NCI-H510A treated with DMSO at 0.1 percent for 48 hours (cell line): ENCODE measurements around the gene SWSAP1.

Experiments used
- DNase-seq: peaks from one replicate; lab custom pipeline; 2025; lab: John Stamatoyannopoulos, UW

The SWSAP1 gene

DNA sequence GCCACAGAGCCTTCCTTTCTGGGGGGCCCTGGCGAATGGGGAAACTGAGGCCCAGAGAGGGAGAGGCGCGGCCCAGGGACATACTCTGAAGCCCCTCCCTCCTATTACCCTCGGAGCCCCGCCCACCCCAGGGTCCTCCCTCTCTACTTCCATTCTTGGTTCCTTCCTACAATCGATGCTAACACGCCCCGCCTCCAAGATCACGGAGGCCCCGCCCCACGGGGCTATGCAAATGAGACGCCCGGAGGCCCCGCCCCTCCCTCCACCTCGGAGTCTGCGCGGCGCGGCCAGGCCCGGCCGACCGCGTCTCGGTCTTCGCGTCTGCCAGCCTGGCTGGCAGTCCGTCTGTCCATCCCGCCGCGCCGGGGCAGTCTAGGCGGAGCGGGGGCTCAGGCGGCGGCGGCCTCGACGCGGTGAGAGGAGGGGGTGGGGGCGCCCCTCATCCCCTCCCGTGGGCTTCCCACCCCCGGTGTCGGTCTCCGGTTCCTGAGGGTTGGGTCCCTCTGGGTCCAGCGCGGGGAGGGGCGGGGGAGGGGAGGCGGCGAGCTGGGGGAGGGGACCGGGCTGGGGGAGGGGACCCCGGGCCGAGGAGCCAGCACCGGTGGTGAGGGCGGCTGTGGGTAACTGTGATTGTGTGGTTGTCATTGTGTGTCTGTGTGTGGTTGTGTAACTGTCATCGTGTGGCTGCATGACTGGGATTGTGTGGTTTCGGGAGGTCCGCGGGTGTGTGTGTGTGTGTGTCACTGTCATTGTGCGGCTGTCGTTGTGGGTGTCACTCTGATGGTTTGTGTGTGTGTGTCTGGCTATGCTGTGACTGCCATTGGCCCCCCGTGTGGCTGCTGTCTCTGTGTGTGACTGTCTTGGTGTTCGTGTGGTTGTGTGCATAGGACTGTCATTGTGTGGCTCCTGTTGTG is 19.0 kb upstream of the SWSAP1 start, which contains the start of gene PLPPR2:
PLPPR2 (plus strand) TSS at position 273 of the 914 bp plus-strand sequence. CDS start 2,242 bp downstream, outside the sequence.
- peak; percentile 47 for DNase-seq

DNA sequence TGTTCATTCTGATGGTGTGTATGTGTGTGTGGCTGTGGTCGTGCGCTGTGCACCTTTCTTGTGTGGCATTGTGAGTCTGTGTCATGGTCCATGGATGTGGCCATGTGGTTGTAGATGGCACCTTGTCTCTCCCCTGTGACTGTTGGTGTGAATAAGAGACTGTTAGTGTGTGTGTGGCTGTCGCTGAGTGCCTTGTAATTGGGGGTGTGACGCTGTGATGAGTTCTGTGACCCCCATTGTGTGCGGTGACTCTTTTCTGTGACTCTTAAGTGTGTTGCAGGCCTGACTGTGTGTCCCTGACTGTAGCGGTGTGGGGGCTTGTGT is 18.4 kb upstream of the SWSAP1 start:
- no peak for DNase-seq

DNA sequence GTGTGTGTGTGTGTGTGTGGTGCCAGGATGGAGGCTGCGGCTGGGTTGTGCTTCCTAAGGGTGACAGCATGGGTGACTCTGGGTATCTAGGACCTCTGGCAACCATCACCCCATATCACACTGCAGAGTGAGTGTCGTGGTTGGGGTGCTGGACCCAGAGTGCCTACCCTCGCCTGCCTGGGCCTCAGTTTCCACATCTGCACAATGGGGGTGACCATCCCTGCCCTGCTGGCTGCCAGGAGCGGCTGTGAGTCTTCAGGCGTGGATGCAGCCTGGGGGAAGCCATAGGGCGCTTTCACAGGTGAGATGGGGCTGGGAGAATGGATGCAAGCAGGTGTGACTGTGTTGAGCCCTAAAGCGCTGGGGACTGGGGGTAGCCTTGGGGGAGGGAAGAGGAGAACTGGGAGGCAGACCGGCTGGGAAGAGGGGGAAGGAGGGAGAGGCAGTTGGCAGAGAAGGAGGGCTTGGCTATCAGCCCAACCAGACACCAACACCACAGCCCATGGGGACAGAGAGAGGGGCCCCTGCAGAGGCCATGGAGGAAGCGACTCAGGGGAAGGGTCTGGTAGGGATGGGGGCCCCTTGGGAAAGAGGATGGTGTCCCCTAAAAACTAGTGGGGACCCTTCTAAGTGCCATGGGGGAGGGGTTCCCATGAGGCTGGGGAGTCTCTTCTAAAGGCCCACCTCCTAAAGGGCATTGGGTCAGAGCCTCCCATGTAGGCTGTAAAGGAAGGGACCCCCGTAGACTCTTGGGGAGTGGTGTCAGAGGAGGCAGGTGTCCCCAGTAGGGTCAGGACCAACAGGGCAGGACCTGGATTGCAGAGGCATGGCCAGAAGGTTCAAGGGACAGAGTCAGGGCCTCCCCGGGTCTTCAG is 17.6 kb upstream of the SWSAP1 start:
- DNase-seq = no peak

DNA sequence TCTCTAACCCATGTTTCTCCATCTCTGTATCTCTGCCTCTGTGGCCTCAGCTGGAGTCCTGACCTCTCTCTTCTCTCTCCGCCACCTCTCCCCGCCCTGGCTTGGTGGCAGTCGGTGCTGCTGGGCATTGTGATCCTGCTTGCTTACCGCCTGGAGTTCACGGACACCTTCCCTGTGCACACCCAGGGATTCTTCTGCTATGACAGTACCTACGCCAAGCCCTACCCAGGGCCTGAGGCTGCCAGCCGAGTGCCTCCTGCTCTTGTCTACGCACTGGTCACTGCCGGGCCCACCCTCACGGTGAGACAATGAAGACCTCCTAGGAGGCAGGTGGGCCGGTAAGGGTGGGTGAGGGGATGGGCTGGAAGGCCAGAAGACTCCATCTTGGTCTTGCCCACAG is 15.0 kb upstream of the SWSAP1 start:
- DNase-seq = no peak

DNA sequence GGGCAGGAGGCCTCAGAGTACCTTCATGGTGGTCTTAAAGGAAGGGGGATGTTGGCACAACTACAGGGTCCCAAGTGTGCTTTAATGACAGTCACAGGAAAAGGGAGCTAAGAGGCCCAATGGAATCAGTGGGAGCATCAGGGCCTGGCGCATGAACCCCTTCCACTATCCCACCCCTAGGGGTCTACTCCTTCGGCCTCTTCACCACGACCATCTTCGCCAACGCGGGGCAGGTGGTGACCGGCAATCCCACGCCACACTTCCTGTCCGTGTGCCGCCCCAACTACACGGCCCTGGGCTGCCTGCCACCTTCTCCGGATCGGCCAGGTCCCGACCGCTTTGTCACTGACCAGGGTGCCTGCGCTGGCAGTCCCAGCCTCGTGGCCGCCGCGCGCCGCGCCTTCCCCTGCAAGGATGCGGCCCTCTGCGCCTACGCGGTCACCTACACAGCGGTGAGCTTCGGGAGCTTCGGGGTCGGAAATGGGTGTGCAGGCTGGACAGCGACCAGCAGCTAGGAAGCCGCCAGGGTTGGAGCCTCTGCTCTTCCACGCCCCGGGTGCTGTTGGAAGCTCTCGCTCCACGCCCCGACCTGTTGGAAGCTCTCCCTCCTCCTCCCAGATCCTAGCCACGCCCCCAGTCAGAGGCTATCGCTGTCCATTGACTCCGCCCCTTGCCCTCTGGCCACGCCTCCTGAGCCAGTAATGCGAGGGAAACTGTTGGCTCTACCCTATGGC is 13.3 kb upstream of the SWSAP1 start:
- no peak for DNase-seq

DNA sequence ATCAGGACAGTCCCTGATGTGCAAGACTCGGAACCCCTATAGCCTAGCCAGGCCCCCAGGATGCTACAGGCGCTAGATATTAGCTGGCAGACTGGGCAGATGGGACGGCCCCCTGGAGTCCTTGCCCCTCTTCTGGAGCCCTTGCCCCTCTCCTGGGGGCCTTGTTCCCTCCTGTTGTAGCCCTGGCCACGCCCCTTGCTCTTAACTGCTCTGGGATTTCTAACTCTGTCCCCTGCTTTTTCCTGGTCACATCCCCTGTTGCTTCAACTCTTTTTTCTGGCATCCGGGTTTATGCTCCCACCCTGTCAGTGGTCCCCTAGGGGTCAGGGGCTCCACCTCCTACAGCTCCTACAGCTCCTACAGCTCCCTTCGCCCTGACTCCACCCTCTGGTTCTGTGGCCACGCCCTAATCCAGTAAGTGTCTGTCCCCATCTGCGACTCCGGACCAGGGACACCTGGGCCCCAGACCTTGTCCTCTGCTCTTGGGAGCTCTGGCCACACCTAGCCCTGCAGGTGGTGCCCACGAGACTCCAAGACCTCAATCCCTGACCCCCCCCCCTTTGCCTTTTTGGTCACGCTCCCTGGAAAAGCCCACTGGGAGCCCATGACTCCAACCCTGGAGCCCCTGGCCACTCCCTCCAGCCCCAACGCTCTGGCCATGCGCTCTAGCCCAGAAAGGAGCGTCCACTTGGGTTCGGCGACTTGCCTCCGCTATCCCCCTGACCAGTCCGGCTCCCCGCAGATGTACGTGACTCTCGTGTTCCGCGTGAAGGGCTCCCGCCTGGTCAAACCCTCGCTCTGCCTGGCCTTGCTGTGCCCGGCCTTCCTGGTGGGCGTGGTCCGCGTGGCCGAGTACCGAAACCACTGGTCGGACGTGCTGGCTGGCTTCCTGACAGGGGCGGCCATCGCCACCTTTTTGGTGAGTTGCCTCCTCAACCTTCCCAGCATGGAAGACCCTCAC is 12.4 kb upstream of the SWSAP1 start:
- no peak for DNase-seq

DNA sequence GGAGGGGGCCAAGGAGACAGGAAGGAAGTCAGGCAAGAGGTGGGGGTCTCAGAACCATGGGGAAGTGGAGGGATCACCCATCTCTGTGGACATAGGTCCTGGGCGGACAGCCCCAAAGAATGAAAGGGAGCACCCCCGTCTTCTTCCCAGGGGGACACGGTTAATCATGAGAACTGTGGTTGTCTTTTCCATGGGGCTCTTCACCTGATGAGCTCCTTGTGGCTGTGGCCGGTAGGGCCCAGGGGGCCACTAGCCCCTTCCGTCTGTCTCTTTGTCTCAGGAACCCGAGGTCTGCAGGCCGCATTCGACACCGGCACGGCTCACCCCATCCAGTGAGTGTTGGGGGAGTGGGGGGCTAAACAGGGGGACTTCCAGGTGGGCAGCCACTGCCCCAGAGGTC is 10.6 kb upstream of the SWSAP1 start:
- no peak for DNase-seq

DNA sequence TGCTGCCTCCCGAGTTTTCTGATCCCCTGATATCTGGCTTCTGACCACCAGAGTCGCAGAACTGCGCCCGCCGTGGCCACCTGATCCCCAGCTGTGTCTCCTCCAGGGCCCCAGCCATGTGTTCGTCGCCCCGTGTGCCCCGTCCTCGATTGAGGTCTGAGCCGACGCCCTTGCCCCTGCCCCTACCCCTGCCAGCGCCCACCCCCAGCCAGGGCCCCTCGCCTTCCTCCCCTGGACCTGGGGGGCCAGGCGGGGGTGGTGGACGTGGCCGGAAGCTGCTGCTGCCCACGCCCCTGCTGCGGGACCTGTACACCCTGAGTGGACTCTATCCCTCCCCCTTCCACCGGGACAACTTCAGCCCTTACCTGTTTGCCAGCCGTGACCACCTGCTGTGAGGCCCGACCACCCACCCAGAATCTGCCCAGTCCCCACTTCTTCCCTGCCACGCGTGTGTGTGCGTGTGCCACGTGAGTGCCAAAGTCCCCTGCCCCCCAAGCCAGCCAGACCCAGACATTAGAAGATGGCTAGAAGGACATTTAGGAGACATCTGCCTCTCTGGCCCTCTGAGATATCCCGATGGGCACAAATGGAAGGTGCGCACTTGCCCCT is 10.1 kb upstream of the SWSAP1 start:
- DNase-seq = no peak

DNA sequence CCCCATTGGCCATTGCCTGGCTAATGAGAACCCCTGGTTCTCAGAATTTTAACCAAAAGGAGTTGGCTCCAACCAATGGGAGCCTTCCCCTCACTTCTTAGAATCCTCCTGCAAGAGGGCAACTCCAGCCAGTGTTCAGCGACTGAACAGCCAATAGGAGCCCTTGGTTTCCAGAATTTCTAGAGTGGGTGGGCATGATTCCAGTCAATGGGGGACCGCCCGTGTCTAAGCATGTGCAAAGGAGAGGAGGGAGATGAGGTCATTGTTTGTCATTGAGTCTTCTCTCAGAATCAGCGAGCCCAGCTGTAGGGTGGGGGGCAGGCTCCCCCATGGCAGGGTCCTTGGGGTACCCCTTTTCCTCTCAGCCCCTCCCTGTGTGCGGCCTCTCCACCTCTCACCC is 9.5 kb upstream of the SWSAP1 start:
- DNase-seq = no peak

DNA sequence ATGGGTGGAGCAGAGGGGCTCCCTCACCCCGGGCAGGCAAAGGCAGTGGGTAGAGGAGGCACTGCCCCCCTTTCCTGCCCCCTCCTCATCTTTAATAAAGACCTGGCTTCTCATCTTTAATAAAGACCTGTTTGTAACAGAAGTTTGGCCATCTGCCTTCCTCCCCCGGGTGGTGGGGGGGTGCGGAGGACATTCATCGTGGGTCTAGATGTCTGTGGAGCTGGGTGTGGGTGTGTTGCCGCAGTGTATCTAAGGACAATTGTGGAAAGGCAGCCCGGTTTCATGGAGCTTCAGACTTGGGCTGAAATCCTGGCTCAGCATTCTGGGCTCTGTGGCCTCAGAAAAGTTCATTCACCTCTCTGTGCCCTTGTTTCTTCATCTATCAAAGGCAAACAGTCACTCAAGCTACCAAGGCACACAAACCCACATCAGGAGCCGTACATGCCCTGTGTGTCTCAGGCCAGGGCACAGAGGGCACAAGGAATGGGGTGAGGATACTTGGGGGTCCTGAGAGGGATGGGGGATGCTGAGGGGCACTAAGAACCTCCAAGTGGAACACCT is 8.8 kb upstream of the SWSAP1 start:
- no peak for DNase-seq

DNA sequence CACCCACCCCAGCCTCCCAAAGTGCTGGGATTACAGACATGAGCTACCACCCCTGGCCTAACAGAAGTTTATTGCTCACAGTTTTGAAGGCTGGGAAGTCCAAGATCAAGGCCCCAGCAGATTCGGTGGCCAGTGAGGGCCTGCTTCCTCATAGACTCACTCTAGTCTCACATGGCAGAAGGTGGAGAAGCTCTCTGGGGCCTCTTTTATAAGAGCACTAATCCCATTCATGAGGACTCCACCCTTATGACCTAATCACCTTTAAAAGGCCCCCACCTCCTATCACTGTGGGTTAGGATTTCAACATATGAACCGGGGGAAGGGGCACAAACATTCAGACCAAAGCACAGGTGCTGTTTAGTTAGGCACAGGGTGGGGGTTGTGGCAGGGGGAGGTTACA is 6.9 kb upstream of the SWSAP1 start:
- no peak for DNase-seq

DNA sequence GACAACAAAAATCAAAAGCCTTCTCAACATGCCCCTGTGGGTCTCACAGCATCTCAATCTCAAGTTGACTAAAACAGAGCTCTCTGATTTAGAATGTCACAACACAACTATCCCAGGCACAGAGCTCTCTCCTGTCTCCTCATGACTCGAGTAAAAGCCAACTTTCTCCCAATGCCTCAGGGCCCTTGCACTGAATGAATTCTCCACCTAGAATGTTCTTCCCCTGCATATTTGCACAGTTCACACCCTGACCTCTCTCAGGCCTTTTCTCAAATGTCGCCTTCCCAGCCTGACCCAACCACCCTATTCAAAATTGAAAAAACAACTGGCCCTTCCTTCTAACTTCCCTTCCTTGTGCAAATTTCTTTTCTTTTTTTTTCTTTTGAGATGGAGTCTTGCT is 3.7 kb upstream of the SWSAP1 start:
- DNase-seq = no peak

DNA sequence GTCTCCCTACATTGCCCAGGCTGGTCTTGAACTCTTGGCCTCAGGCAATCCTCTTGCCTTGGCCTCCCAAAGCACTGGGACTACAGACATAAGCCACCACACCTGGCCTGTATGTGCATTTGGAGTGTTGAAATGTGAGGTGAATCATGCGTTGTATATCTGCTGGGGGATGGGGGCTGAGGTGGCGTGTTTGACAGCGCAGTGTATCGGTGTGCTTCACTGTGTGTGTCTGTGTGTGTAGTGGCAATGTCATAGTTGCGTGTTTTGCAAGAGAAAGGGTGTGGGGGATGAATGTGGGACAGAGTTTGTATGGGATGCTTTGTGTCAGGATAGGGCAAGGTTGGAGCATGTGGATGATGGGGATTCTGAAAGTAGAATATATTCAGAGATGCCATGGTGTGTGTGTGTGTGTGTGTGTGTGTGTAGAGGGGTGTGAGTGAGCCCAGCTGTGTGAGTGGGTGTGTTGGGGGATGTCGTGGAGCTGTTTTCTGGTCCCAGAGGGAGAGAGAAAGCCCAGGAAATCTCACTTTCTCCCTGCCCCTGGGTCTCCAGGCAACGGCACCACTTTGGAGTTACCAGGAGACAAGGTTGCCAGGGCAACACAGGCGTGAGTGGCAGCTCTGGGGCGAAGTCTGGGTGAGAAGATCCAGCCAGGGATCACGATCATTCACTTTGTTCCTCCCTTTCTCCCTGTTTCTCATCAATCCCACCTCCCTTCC is 1.1 kb upstream of the SWSAP1 start:
- peak; percentile 79 for DNase-seq

DNA sequence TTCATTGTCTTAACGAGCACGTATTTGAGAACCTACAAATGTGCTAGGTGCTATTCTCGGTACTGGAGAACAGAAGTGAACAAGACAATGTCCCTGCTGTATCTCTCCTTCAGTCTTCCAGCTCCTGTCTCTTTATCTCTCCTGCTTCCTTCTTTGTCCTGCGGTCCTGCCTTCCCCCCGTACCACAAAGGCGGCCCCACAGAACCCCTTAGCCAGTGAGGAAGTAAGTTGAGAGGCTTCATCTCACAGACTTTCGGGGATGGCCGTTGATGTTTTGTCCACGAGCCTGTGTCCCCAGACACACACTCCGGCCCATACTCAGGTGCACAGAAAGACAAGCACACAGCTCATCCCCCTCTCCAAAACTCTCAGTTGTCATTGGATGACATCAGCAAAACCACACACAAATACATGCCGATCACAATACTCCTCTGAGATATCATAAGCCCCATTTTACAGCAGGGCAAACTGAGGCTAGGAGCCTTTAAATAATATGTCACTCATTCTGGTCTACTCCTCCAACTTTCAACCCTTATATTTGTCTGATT is 507 bp upstream of the SWSAP1 start:
- no peak for DNase-seq

DNA sequence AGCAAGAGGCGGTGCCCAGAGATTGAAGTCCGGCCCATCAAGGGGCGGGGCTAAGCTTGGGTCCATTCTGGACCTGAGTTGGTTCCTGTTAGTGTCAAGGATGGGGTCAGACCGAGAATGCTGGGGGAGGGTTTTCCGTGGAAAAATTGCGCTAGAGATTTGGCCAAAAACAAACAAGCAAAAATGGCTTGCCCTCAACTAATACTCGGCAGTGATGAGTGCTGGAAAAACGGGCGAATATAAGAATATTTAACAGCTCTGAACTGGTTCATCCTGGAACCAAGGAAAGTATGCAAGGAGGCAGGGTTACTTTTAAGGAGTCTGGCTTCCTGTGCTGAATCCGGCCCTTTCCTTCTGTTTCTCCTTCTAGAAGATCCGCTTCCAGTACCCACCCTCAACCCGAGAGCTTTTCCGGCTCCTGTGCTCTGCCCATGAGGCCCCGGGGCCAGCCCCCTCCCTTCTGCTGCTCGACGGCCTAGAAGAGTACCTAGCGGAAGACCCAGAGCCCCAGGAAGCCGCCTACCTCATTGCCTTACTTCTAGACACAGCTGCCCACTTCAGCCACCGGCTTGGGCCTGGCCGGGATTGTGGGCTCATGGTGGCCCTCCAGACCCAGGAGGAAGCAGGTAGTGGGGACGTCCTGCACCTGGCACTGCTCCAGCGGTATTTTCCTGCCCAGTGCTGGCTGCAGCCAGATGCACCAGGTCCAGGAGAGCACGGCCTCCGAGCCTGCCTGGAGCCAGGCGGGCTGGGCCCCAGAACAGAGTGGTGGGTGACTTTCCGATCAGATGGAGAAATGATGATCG is 880 bp downstream of the SWSAP1 start:
- DNase-seq = peak; percentile 81

DNA sequence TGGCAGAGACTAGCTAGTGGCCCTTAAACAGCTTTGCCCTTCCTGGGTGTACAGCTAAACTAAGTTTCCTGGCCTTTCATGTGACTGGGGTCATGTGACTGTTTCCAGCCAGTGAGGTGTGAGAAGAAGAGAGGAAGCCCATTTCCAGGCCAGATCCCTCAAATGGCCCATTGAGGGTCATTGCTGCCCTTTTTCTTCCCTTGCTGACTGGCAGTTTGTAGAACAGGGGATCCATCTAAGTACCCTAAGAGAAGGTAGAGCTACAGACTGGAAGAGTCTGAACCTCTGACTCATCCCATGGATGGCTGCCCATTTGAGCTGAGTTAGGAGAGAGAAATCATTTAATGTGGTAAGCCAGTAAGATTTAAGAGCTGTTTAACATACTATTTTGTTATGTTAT is 2.8 kb downstream of the SWSAP1 start:
- peak; percentile 5 for DNase-seq

DNA sequence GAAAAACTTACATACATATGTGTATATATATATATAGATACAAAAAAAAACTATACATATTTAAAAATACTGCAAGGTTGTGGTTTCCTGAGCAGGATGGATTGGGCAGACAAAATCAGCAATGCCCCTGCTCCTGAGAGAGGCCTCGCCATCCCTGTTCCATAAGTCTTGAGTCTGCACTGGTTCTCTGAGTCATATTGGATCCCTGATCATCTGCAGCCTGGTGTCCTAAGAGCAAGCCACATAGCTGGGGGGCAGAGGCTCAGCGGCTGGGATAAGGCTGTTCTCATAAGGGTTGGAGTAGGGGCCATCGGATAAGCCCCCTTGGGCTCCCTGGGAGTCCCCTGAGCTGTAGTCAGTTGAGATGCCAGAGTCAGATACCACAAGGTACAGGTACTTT is 3.3 kb downstream of the SWSAP1 start:
- DNase-seq = no peak

DNA sequence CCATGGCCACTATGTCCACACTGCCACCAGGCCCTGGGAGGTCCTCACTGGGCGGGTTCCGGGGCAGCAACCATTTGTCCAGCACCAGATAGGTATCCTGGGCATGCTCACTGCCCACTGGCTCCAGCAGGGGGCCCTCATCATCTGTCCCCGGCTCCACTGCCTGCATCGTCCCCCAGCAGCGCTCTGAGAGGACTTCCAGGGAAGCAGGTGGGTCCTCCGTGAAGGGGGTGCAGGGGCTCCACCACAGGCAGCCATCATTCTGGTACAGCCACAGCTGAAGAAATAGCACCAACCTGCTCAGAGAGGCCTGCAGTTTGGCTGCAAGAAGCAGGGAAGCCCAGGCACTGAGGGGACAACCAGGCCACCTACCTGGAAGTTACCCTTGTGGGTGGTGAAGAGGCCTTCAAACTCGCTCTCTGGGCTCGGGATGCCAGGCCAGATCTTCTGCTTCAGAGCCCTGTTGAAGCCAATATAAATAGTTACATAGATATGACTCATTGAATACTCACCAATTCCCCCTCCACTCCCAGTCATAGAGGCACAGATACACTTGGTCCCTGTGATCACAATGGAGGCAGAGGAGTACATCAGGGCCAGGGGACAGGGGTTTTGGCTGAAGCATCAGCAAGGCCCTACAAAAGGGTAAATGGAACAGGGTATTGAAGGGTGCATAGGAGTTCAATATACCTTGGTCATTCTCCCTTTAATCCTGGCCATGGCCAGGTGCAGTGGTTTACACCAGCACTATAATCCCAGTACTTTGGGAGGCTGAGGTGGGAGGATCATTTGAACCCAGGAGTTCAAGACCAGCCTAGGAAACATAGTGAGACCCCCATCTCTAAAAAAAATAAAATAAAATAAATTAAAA is 4.1 kb downstream of the SWSAP1 start:
- peak; percentile 25 for DNase-seq
